MM.1S (cell line): ENCODE data around the gene PPP4R1.

ENCODE experiments used
- DNase-seq: peaks from one replicate; pipeline ENCODE4 v3.0.0-alpha.2; 2015
- H2AFZ ChIP-seq: fragments of 300-600 bp; sonication (generic); 2 replicates; pipeline ENCODE4 v1.6.0; 2016; ENCODE audit warnings: antibody characterized with exemption, low read length
- H3F3A ChIP-seq: fragments of 300-600 bp; sonication (generic); 2 replicates; pipeline ENCODE4 v1.6.1; 2016; ENCODE audit warnings: mild to moderate bottlenecking, antibody characterized with exemption, low read length, moderate library complexity, mixed read lengths; ENCODE audit not compliant: insufficient read depth
- H3K27ac ChIP-seq: fragments of 300-600 bp; sonication (generic); 2 replicates; pipeline ENCODE4 v1.5.1; 2016; ENCODE audit warnings: mild to moderate bottlenecking, low read length
- H3K27me3 ChIP-seq: fragments of 300-600 bp; sonication (generic); replicated peaks from 2 replicates; pipeline ENCODE4 v1.6.0; 2016; ENCODE audit warnings: low read length; ENCODE audit not compliant: insufficient read depth
- H3K36me3 ChIP-seq: fragments of 300-600 bp; sonication (generic); replicated peaks from 2 replicates; pipeline ENCODE4 v1.6.1; 2016; ENCODE audit warnings: mild to moderate bottlenecking, low read length, mixed read lengths; ENCODE audit not compliant: insufficient read depth
- H3K4me1 ChIP-seq: fragments of 300-600 bp; sonication (generic); 2 replicates; pipeline ENCODE4 v1.6.1; 2016; ENCODE audit warnings: low read length, mixed read lengths
- H3K4me2 ChIP-seq: fragments of 300-600 bp; sonication (generic); 2 replicates; pipeline ENCODE4 v1.6.0; 2016; ENCODE audit warnings: low read depth, low read length
- H3K4me3 ChIP-seq: fragments of 300-600 bp; sonication (generic); 2 replicates; pipeline ENCODE4 v1.5.1; 2016; ENCODE audit warnings: low read length, mixed read lengths
- H3K79me2 ChIP-seq: fragments of 300-600 bp; sonication (generic); 2 replicates; pipeline ENCODE4 v1.6.1; 2016; ENCODE audit warnings: mixed run types, low read length, mixed read lengths
- H3K9ac ChIP-seq: fragments of 300-600 bp; sonication (generic); 2 replicates; pipeline ENCODE4 v1.6.1; 2016; ENCODE audit warnings: low read length, mixed read lengths
- H3K9me2 ChIP-seq: fragments of 300-600 bp; sonication (generic); replicated peaks from 2 replicates; pipeline ENCODE4 v1.6.1; 2016; ENCODE audit warnings: mild to moderate bottlenecking, low read length, mixed read lengths; ENCODE audit not compliant: insufficient read depth
- H3K9me3 ChIP-seq: fragments of 300-600 bp; sonication (generic); replicated peaks from 2 replicates; pipeline ENCODE4 v1.6.1; 2016; ENCODE audit warnings: mild to moderate bottlenecking, low read length, mixed read lengths; ENCODE audit not compliant: insufficient read depth
- H4K20me1 ChIP-seq: fragments of 300-600 bp; sonication (generic); 2 replicates; pipeline ENCODE4 v1.6.1; 2016; ENCODE audit warnings: mild to moderate bottlenecking, low read length, moderate library complexity, mixed read lengths; ENCODE audit not compliant: insufficient read depth
- CTCF ChIP-seq: fragments of 300-600 bp; sonication (generic); IDR thresholded peaks from 2 replicates; pipeline ENCODE4 v1.5.1; 2016; ENCODE audit warnings: antibody characterized with exemption, low read length, mixed read lengths
- EZH2 ChIP-seq: fragments of 300-600 bp; sonication (generic); optimal IDR thresholded peaks from 2 replicates; pipeline ENCODE3; 2017; ENCODE audit warnings: low read depth, mild to moderate bottlenecking, antibody characterized with exemption, low read length, mixed read lengths
- EZH2phosphoT487 ChIP-seq: fragments of 300-600 bp; sonication (generic); IDR thresholded peaks from 2 replicates; pipeline ENCODE4 v1.6.1; 2018; ENCODE audit warnings: antibody characterized with exemption, low read length

Gene PPP4R1

GRCh38 chr18:9519399-9519798 is 95.0 kb downstream of the PPP4R1 start:
- H3F3A ChIP-seq: no peaks in the 10 kb centered on the region
- no peak overlapping the region for H3K4me2 ChIP-seq
- no peaks in the 10 kb centered on the region for H4K20me1 ChIP-seq
- H3K27ac ChIP-seq: no peak overlapping the region
- H3K9me2 ChIP-seq: no peaks in the 10 kb centered on the region
- no peak overlapping the region for H3K9ac ChIP-seq
- DNase-seq: no peak
- no peaks in the 10 kb centered on the region for H3K27me3 ChIP-seq
- H3K4me1 ChIP-seq: peaks cover 5% of the 10 kb centered on the region; the same call in 1 of the 2 replicates
- no peaks in the 10 kb centered on the region for H3K9me3 ChIP-seq
- H3K36me3 ChIP-seq: no peaks in the 10 kb centered on the region
- H3K79me2 ChIP-seq: peaks cover 8% of the 10 kb centered on the region; the same call in 1 of the 2 replicates
- no peak overlapping the region for H3K4me3 ChIP-seq
- no peak overlapping the region for H2AFZ ChIP-seq
- no peak for TF ChIP-seq EZH2
- TF ChIP-seq EZH2phosphoT487: no peak
- TF ChIP-seq CTCF: no peak

GRCh38 chr18:9517869-9518268 is 96.5 kb downstream of the PPP4R1 start:
- peaks cover 5% of the 10 kb centered on the region; the same call in 1 of the 2 replicates for H3K4me1 ChIP-seq
- DNase-seq: no peak
- H3K9ac ChIP-seq: no peak overlapping the region
- H3K9me3 ChIP-seq: no peaks in the 10 kb centered on the region
- H2AFZ ChIP-seq: no peak overlapping the region
- no peaks in the 10 kb centered on the region for H3F3A ChIP-seq
- H3K27ac ChIP-seq: no peak overlapping the region
- H3K79me2 ChIP-seq: peaks cover 14% of the 10 kb centered on the region; the same call in 1 of the 2 replicates
- no peaks in the 10 kb centered on the region for H3K9me2 ChIP-seq
- no peaks in the 10 kb centered on the region for H4K20me1 ChIP-seq
- H3K4me3 ChIP-seq: no peak overlapping the region
- no peaks in the 10 kb centered on the region for H3K36me3 ChIP-seq
- H3K4me2 ChIP-seq: no peak overlapping the region
- no peaks in the 10 kb centered on the region for H3K27me3 ChIP-seq
- TF ChIP-seq EZH2phosphoT487 (no peak), EZH2 (no peak), CTCF (no peak)

- no peaks in the 10 kb centered on the region for H3K36me3 ChIP-seq
- TF ChIP-seq EZH2phosphoT487: no peak
- TF ChIP-seq CTCF: peak; percentile 91
- TF ChIP-seq EZH2: no peak
- H3K27me3 ChIP-seq: no peaks in the 10 kb centered on the region
- H3K79me2 ChIP-seq: peaks cover 22% of the 10 kb centered on the region
- no peak overlapping the region for H3K4me3 ChIP-seq
- H2AFZ ChIP-seq: no peak overlapping the region
- H4K20me1 ChIP-seq: no peaks in the 10 kb centered on the region
- no peak overlapping the region for H3K4me2 ChIP-seq
- no peak overlapping the region for H3K27ac ChIP-seq
- peak; percentile 57 for DNase-seq
- H3K9me2 ChIP-seq: no peaks in the 10 kb centered on the region
- H3K4me1 ChIP-seq: peaks cover 5% of the 10 kb centered on the region; the same call in 1 of the 2 replicates
- H3F3A ChIP-seq: no peaks in the 10 kb centered on the region
- H3K9ac ChIP-seq: no peak overlapping the region
- H3K9me3 ChIP-seq: no peaks in the 10 kb centered on the region
Measured at GRCh38 chr18:9516437-9517064, 97.8 kb downstream of the PPP4R1 start.
